A549 (cell line): ENCODE measurements around the gene TPSG1.

ENCODE experiments used
- EP300 ChIP-seq, 2 experiments: fragments of >200 bp; sonication (Bioruptor Twin); formaldehyde crosslinking; IDR thresholded peaks; 2 replicates in 1 of 2; 3 replicates in 1 of 2; pipeline ENCODE4 v1.6.1; 2016 to 2017
- FOSL2 ChIP-seq, 2 experiments: fragments of 450-650 bp in 1 of 2; fragments of >200 bp in 1 of 2; sonication (Bioruptor Twin) in 1 of 2; formaldehyde crosslinking; IDR thresholded peaks; 2 replicates each; pipeline versions ENCODE4 v1.5.0 to v1.6.1; 2016 to 2020; ENCODE audit warnings: mild to moderate bottlenecking in 1 of 2, moderate library complexity in 1 of 2
- POLR2A ChIP-seq: IDR thresholded peaks from 2 replicates; pipeline ENCODE4 v1.6.1; 2012; ENCODE audit warnings: mild to moderate bottlenecking, low read length
- SMC3 ChIP-seq: fragments of >200 bp; sonication (Bioruptor Twin); formaldehyde crosslinking; IDR thresholded peaks from 3 replicates; pipeline ENCODE4 v1.6.1; 2018; ENCODE audit warnings: inconsistent platforms
- ZFP36 ChIP-seq: fragments of 450-650 bp; IDR thresholded peaks from 2 replicates; pipeline ENCODE4 v1.6.1; 2014; ENCODE audit warnings: borderline replicate concordance; ENCODE audit not compliant: partially characterized antibody
- ZNF302 ChIP-seq: fragments of 250-450 bp; sonication (Bioruptor Pico); IDR thresholded peaks from 2 replicates; pipeline ENCODE4 v1.9.0; 2021; ENCODE audit warnings: inconsistent platforms, mild to moderate bottlenecking, moderate library complexity
- TF ChIP-seq, protein P1 (sequence below): fragments of >200 bp; sonication (Bioruptor Twin); formaldehyde crosslinking; IDR thresholded peaks from 3 replicates; pipeline ENCODE4 v1.5.1; 2016
- TF ChIP-seq, protein P2 (sequence below): fragments of 250-450 bp; sonication (Bioruptor Pico); IDR thresholded peaks from 2 replicates; pipeline ENCODE4 v1.5.0; 2021; ENCODE audit warnings: mild to moderate bottlenecking, moderate library complexity, borderline replicate concordance
- TF ChIP-seq, protein P3 (sequence below): fragments of 450-650 bp; IDR thresholded peaks from 2 replicates; pipeline ENCODE4 v1.6.1; 2014; ENCODE audit warnings: antibody characterized with exemption

DNA sequence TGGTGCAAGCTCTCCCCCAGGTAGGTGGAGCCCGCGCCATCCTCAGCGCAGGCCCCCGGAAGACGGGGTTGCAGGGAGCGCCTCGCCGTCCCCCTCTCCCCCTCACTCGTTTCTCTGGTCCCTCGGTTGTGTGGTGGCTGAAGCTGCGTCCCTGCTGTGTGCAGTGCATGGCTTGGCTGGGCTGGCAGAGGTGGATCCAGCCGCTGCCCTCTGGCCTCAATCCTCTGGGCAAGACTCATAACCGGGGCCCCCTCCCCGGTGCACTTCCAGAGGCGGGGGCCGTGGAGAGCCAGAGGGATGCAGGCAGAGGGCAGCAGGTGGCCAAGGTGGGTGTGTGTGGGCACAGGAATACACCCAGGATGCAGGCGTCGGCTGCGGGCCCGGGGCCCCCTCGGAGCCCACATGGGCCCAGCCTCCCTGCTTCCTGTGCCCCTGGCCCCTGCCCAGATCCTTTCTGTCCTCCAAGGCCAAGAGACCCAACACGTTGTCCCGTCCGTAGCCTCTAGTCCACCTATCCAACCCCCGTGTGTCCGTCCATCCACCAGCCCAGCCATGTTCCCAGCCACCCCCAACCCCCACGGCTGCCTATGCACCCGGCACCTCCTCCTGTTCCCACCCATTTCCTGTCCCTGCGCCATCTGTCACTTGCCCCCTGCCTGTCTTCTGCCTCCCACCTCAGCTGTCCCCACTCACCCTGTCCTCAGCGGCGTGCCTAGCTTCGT lies 9.3 kb downstream of the TPSG1 start:
- TF ChIP-seq ZNF302 (CRISPR knock-in tag) (no peak), FOSL2 (IDR thresholded peaks at IDR 0.05) (no peak), FOSL2 (CRISPR knock-in tag; IDR thresholded peaks at IDR 0.05) (no peak), POLR2A (no peak), SMC3 (no peak), EP300 (IDR thresholded peaks at IDR 0.05) (no peak), ZFP36 (no peak)
- TF ChIP-seq, protein P1, sequence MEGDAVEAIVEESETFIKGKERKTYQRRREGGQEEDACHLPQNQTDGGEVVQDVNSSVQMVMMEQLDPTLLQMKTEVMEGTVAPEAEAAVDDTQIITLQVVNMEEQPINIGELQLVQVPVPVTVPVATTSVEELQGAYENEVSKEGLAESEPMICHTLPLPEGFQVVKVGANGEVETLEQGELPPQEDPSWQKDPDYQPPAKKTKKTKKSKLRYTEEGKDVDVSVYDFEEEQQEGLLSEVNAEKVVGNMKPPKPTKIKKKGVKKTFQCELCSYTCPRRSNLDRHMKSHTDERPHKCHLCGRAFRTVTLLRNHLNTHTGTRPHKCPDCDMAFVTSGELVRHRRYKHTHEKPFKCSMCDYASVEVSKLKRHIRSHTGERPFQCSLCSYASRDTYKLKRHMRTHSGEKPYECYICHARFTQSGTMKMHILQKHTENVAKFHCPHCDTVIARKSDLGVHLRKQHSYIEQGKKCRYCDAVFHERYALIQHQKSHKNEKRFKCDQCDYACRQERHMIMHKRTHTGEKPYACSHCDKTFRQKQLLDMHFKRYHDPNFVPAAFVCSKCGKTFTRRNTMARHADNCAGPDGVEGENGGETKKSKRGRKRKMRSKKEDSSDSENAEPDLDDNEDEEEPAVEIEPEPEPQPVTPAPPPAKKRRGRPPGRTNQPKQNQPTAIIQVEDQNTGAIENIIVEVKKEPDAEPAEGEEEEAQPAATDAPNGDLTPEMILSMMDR, result no peak
- TF ChIP-seq, protein P2, sequence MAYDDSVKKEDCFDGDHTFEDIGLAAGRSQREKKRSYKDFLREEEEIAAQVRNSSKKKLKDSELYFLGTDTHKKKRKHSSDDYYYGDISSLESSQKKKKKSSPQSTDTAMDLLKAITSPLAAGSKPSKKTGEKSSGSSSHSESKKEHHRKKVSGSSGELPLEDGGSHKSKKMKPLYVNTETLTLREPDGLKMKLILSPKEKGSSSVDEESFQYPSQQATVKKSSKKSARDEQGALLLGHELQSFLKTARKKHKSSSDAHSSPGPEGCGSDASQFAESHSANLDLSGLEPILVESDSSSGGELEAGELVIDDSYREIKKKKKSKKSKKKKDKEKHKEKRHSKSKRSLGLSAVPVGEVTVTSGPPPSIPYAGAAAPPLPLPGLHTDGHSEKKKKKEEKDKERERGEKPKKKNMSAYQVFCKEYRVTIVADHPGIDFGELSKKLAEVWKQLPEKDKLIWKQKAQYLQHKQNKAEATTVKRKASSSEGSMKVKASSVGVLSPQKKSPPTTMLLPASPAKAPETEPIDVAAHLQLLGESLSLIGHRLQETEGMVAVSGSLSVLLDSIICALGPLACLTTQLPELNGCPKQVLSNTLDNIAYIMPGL (CRISPR knock-in tag), result no peak
- TF ChIP-seq, protein P3, sequence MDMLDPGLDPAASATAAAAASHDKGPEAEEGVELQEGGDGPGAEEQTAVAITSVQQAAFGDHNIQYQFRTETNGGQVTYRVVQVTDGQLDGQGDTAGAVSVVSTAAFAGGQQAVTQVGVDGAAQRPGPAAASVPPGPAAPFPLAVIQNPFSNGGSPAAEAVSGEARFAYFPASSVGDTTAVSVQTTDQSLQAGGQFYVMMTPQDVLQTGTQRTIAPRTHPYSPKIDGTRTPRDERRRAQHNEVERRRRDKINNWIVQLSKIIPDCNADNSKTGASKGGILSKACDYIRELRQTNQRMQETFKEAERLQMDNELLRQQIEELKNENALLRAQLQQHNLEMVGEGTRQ, result no peak
